Naive thymus-derived CD4-positive, alpha-beta T cell (primary cell): Measurements from ENCODE around the gene KCNIP1. TPM values are rescaled to one million over a fixed set of nuclear protein-coding genes. Genes with fewer than 3 reads are reported as not detected.

Source experiments
- ATAC-seq: fragments of 150-1000 bp; cut with Tn5 transposase; 2 replicates; pipeline ENCODE4 v1.10.0; 2021; ENCODE audit warnings: mild to moderate bottlenecking, moderate library complexity
- CTCF ChIA-PET: fragments of 350-600 bp; sonication (Branson Sonifier 250); formaldehyde crosslinking; loops from one replicate; lab custom pipeline; 2021; ENCODE audit warnings: antibody characterized with exemption; lab: Charles Lee
- POLR2A ChIA-PET: fragments of 350-600 bp; sonication (Branson Sonifier 250); formaldehyde crosslinking; loops from one replicate; lab custom pipeline; 2021; ENCODE audit warnings: antibody characterized with exemption, inconsistent platforms; lab: Charles Lee
- DNase-seq, 9 donors: peaks; one replicate each; pipeline versions ENCODE4 v3.0.0 to v3.0.0-alpha.2; 2020 to 2022; ENCODE audit warnings: mixed read lengths in 1 of 9
- H3K27ac ChIP-seq: one replicate; pipeline ENCODE4 v1.7.0; 2013; ENCODE audit warnings: mild to moderate bottlenecking, low read depth, low read length, moderate library complexity
- H3K27me3 ChIP-seq, 2 donors: one replicate each; pipeline ENCODE4 v1.7.0; 2013; ENCODE audit warnings: low read length in 2 of 2, mild to moderate bottlenecking in 2 of 2, moderate library complexity in 2 of 2; ENCODE audit not compliant: control insufficient read depth in 2 of 2, insufficient read depth in 2 of 2
- H3K36me3 ChIP-seq, 3 experiments: 1 replicate in 2 of 3; 2 replicates in 1 of 3; pipeline ENCODE4 v1.7.0; 2013; ENCODE audit warnings: low read length in 3 of 3, mild to moderate bottlenecking in 3 of 3, moderate library complexity in 1 of 3; ENCODE audit not compliant: insufficient read depth in 3 of 3, control insufficient read depth in 2 of 3
- H3K4me1 ChIP-seq, 2 donors: one replicate each; pipeline ENCODE4 v1.7.0; 2013; ENCODE audit warnings: low read length in 2 of 2, mild to moderate bottlenecking in 2 of 2, moderate library complexity in 1 of 2; ENCODE audit not compliant: control insufficient read depth in 2 of 2, insufficient read depth in 2 of 2
- H3K4me3 ChIP-seq: 2 replicates; pipeline ENCODE4 v1.7.0; 2013; ENCODE audit warnings: mild to moderate bottlenecking, low read length
- H3K9me3 ChIP-seq, 3 experiments: 1 replicate in 2 of 3; 2 replicates in 1 of 3; pipeline ENCODE4 v1.7.0; 2013; ENCODE audit warnings: low read length in 3 of 3; ENCODE audit not compliant: control insufficient read depth in 2 of 3
- H3K27ac Mint-ChIP-seq, 9 donors: one replicate each; pipeline ENCODE4 v1.8.0; 2020 to 2022; ENCODE audit warnings: mixed read lengths in 9 of 9, mild to moderate bottlenecking in 8 of 9, moderate library complexity in 5 of 9, inconsistent platforms in 2 of 9
- H3K27me3 Mint-ChIP-seq, 5 donors: one replicate each; pipeline ENCODE4 v1.8.0; 2021 to 2022; ENCODE audit warnings: mixed read lengths in 5 of 5, mild to moderate bottlenecking in 1 of 5
- H3K36me3 Mint-ChIP-seq, 5 donors: one replicate each; pipeline ENCODE4 v1.8.0; 2020 to 2022; ENCODE audit warnings: mixed read lengths in 5 of 5, mild to moderate bottlenecking in 3 of 5, inconsistent platforms in 1 of 5
- H3K4me1 Mint-ChIP-seq, 7 donors: one replicate each; pipeline ENCODE4 v1.8.0; 2020 to 2022; ENCODE audit warnings: mixed read lengths in 7 of 7, mild to moderate bottlenecking in 3 of 7, inconsistent platforms in 1 of 7
- H3K4me3 Mint-ChIP-seq, 10 donors: one replicate each; pipeline ENCODE4 v1.8.0; 2020 to 2022; ENCODE audit warnings: mild to moderate bottlenecking in 10 of 10, mixed read lengths in 10 of 10, moderate library complexity in 6 of 10, inconsistent platforms in 2 of 10
- H3K9me3 Mint-ChIP-seq, 11 donors: one replicate each; pipeline ENCODE4 v1.8.0; 2020 to 2022; ENCODE audit warnings: mixed read lengths in 11 of 11, mild to moderate bottlenecking in 4 of 11, inconsistent platforms in 1 of 11, moderate library complexity in 1 of 11
- intact Hi-C, 2 donors: fragments of 100-400 bp; cut with micrococcal nuclease; formaldehyde crosslinking; loops; one replicate each; pipeline ENCODE4 v1.15.1; 2023
- polyA plus RNA-seq, 2 donors: library from polyadenylated mRNA; unstranded; fragments of 300-500 nt; fragmentation: Illumina TruSeq; gene quantifications; one replicate each; pipeline ENCODE4 v1.2.3, GENCODE V29; 2021
- total RNA-seq, 6 experiments: library from RNA in 5 of 6; stranded (reverse) in 5 of 6; gene quantifications; 1 replicate in 5 of 6; 2 replicates in 1 of 6; pipeline ENCODE4 v1.2.3 and lab custom pipeline; 2021 to 2026

Gene KCNIP1
- total and polyA plus RNA-seq, 7 experiments from 2014 or later = not detected

DNA sequence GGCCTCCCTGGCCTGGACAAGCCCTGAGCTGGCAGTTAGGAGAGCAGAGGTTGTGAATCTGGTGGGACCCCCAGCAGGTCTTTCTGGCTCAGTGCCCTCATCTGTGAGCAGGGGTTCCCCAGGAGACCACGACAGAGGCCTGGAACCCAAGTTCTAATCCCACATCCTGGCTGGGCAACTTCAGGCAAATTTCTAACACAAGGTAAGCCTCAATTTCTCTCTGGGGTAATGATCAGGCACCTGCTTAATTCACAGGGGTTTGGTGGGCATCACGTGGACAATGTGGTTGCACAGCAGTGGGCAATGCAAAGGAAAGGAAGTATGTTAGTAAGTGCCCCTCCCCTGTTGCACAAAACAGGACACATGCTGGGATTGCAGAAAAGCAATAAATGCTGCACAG lies 1.9 kb upstream of the KCNIP1 start:
- H3K9me3 ChIP-seq = no peaks in the 10 kb centered on the region
- peaks cover 0 to 3% of the 10 kb centered on the region in 2 donors for H3K27me3 ChIP-seq
- Mint-ChIP-seq H3K27ac (no peak overlapping the region), H3K9me3 (peaks cover 0 to 4% (median 0%) of the 10 kb centered on the region in 11 donors), H3K4me3 (no peak overlapping the region), H3K27me3 (peaks cover 41 to 61% (median 49%) of the 10 kb centered on the region in 5 donors), H3K4me1 (peaks cover 0 to 6% (median 0%) of the 10 kb centered on the region in 7 donors), H3K36me3 (no peaks in the 10 kb centered on the region)
- no peaks in the 10 kb centered on the region for H3K36me3 ChIP-seq
- H3K4me1 ChIP-seq = no peaks in the 10 kb centered on the region
- no peak overlapping the region for H3K27ac ChIP-seq
- DNase-seq = no peak
- intact Hi-C loops = no loop called here
- ATAC-seq = no peak
- ChIA-PET CTCF (no interaction called here), POLR2A (no interaction called here)
- no peak overlapping the region for H3K4me3 ChIP-seq

DNA sequence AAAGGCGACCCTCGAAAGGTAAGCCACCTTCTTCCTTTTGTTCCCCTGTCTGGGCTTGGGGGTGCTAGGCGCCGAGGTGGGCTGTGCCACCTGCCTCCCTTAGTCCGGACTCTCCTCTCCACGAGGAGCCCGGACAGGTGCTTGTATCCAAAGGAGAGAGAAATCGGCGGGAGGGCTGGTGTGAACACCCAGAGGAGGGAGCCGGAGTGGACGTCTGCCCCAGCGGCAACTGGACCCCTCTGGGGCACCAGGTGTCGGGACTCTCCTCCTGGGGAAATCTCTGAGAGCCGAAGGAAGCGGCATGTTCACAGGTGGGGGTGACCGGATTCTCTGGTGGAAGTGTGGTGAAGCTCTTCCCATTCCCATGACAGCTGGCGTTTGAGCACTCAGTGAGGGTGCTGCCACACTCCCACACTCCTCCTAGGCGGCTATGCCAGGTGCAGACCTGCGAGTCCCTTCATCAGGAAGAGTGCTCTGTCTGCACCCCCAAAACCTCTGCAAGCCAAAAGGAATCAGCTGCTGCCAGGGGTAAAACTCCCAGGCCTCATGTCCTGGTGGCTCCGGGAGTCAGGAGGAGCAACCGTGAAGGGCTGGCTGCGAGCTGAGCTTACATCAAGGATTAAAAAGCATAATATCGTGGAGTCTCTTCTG lies 921 bp downstream of the KCNIP1 start:
- CTCF ChIA-PET = interaction anchor here (0.6 kb wide), 1 partner anchor 1314 kb away, joined by 3 read pairs; no protein-coding TSS in a partner anchor
- POLR2A ChIA-PET = no interaction called here
- peaks cover 0 to 6% (median 0%) of the 10 kb centered on the region in 7 donors for H3K4me1 Mint-ChIP-seq
- intact Hi-C loops = no loop called here
- H3K27me3 ChIP-seq = peaks cover 0 to 3% of the 10 kb centered on the region in 2 donors
- peaks cover 0 to 3% (median 0%) of the 10 kb centered on the region in 11 donors for H3K9me3 Mint-ChIP-seq
- H3K27ac Mint-ChIP-seq = no peak overlapping the region
- no peak overlapping the region for H3K4me3 ChIP-seq
- ATAC-seq = no peak
- H3K4me3 Mint-ChIP-seq = peak overlapping the region in 1 of 10 donors; percentile 20
- H3K9me3 ChIP-seq = no peaks in the 10 kb centered on the region
- DNase-seq = no peak
- no peak overlapping the region for H3K27ac ChIP-seq
- H3K36me3 ChIP-seq = no peaks in the 10 kb centered on the region
- peaks cover 44 to 57% (median 48%) of the 10 kb centered on the region in 5 donors for H3K27me3 Mint-ChIP-seq
- H3K36me3 Mint-ChIP-seq = no peaks in the 10 kb centered on the region
- no peaks in the 10 kb centered on the region for H3K4me1 ChIP-seq

DNA sequence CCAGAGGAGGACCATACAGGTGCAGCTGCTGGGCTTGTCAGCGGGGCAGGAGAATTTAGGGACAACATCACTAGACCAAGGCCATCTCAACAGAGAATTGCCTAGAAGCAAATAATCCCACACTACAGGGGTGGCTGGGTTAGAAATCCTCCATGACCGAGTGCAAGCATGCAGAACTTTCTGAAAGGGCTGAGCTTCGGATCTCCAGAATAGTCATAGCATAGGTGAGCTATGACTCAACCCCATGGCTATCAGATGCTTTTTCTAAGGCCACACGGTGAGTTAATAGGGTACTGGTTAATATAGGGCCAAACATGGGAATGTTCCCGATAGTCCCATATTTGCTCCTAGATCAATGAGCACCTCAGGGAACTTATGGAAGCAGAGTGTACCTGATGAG lies 4.2 kb downstream of the KCNIP1 start:
- Histone ChIP-seq H3K27me3 (peaks cover 0 to 3% of the 10 kb centered on the region in 2 donors), H3K36me3 (no peaks in the 10 kb centered on the region), H3K4me3 (no peak overlapping the region), H3K4me1 (no peaks in the 10 kb centered on the region), H3K9me3 (no peaks in the 10 kb centered on the region), H3K27ac (no peak overlapping the region)
- Mint-ChIP-seq H3K27me3 (peaks cover 16 to 31% (median 31%) of the 10 kb centered on the region in 5 donors), H3K4me3 (no peak overlapping the region), H3K9me3 (peaks cover 0 to 1% (median 0%) of the 10 kb centered on the region in 11 donors), H3K27ac (no peak overlapping the region), H3K4me1 (peaks cover 0 to 3% (median 0%) of the 10 kb centered on the region in 7 donors), H3K36me3 (no peaks in the 10 kb centered on the region)
- DNase-seq (no peak), ATAC-seq (no peak)
- intact Hi-C loops = no loop called here
- ChIA-PET CTCF (no interaction called here), POLR2A (no interaction called here)

DNA sequence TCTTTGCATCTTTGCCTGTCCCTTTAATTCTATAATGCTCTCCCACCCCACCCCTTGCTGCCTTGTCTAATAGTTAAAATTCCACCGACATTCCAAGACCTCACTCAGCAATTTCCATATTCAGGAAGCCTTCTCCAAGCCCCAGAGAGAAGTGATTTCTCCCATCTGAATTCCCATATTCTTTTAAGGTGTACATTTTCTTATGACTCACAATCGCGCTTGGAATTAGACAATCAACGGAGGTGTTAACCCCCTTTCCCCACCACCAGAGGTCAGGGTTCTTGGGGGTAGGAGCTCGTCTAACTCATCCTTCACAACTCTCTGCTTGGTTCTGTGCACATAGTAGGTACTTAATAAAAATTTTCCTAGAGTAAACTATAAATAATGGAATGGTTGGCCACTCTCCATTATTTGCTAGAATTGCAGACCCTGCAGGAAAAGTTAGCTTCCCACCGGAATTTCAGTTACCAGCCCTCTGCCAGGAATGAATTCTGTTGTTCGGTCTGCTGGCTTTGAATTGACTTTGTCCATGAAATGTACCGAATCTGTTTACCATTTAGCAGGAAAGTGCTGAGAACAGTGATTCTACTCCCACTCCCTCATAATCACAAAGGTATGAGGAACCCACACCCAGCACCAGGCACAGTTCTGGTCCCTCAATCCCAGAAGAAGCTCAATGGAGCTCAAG lies 5.0 kb downstream of the KCNIP1 start:
- DNase-seq (no peak), ATAC-seq (no peak)
- peaks cover 14 to 26% (median 25%) of the 10 kb centered on the region in 5 donors for H3K27me3 Mint-ChIP-seq
- H3K4me1 Mint-ChIP-seq = peaks cover 0 to 3% (median 0%) of the 10 kb centered on the region in 7 donors
- Histone ChIP-seq H3K36me3 (no peaks in the 10 kb centered on the region), H3K27ac (no peak overlapping the region), H3K9me3 (no peaks in the 10 kb centered on the region), H3K4me3 (no peak overlapping the region), H3K27me3 (peaks cover 0 to 3% of the 10 kb centered on the region in 2 donors), H3K4me1 (no peaks in the 10 kb centered on the region)
- H3K9me3 Mint-ChIP-seq = peaks cover 0 to 1% (median 0%) of the 10 kb centered on the region in 11 donors
- no peak overlapping the region for H3K4me3 Mint-ChIP-seq
- no peak overlapping the region for H3K27ac Mint-ChIP-seq
- intact Hi-C loops = no loop called here
- POLR2A ChIA-PET = no interaction called here
- CTCF ChIA-PET = no interaction called here
- H3K36me3 Mint-ChIP-seq = no peaks in the 10 kb centered on the region

DNA sequence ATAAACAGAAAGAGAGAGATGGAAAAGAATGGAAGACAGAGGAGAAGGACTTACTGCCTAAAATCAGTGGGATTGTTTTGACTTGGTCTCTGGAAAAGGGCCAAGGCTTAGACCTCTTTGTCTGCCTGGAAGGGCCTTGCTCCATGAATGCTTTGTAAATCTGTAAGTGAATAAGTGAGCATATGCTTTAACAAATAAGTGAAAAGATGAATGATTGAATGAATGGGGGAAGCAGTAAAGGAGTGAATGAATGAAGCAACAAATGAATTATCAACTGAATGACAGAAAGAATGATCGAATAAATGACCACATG lies 5.5 kb downstream of the KCNIP1 start:
- Histone ChIP-seq H3K4me3 (no peak overlapping the region), H3K4me1 (no peaks in the 10 kb centered on the region), H3K27me3 (peaks cover 0 to 3% of the 10 kb centered on the region in 2 donors), H3K36me3 (no peaks in the 10 kb centered on the region), H3K9me3 (no peaks in the 10 kb centered on the region), H3K27ac (no peak overlapping the region)
- Mint-ChIP-seq H3K4me3 (no peak overlapping the region), H3K9me3 (peaks cover 0 to 1% (median 0%) of the 10 kb centered on the region in 11 donors), H3K27ac (no peak overlapping the region), H3K4me1 (peaks cover 0 to 3% (median 0%) of the 10 kb centered on the region in 7 donors), H3K36me3 (no peaks in the 10 kb centered on the region), H3K27me3 (peaks cover 14 to 25% (median 24%) of the 10 kb centered on the region in 5 donors)
- intact Hi-C loops = no loop called here
- ATAC-seq = no peak
- POLR2A ChIA-PET = no interaction called here
- CTCF ChIA-PET = no interaction called here
- no peak for DNase-seq

DNA sequence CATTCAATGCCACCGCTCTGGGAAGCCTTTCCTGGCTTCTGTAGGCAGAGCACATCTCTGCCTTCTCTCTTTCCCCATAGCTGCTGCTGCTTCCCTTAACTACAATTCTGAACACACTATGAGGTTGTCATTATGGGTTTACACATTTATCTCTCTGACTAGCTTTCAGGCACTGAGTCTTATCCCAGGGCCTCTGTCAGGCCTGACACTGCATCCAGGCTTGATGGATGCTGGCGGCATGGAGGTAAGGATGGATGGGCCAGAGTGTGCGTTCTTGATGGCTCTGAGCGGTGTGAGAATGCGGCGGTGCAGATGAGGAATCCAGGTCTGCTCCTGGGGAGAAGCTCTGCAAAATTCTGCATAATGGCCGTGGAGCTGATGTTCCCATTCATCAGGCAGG lies 6.3 kb downstream of the KCNIP1 start:
- Mint-ChIP-seq H3K36me3 (no peaks in the 10 kb centered on the region), H3K27ac (no peak overlapping the region), H3K9me3 (peaks cover 0 to 1% (median 0%) of the 10 kb centered on the region in 11 donors), H3K4me3 (no peak overlapping the region), H3K27me3 (peaks cover 6 to 18% (median 16%) of the 10 kb centered on the region in 5 donors), H3K4me1 (no peaks in the 10 kb centered on the region)
- ChIA-PET POLR2A (no interaction called here), CTCF (no interaction called here)
- H3K9me3 ChIP-seq = no peaks in the 10 kb centered on the region
- H3K27ac ChIP-seq = no peak overlapping the region
- H3K27me3 ChIP-seq = peaks cover 0 to 2% of the 10 kb centered on the region in 2 donors
- intact Hi-C loops = no loop called here
- no peaks in the 10 kb centered on the region for H3K4me1 ChIP-seq
- H3K36me3 ChIP-seq = no peaks in the 10 kb centered on the region
- H3K4me3 ChIP-seq = no peak overlapping the region
- no peak for ATAC-seq
- no peak for DNase-seq
